Kidney (tissue), 14 donors: ENCODE measurements around the gene TMEM86A. TPM values are rescaled to one million over a fixed set of nuclear protein-coding genes. Genes with fewer than 3 reads are reported as not detected.

ENCODE experiments used
- DNase-seq, 5 donors: peaks; one replicate each; pipeline ENCODE4 v3.0.0-alpha.2; 2013 to 2020
- FAIRE-seq: peaks from 2 replicates; lab custom pipeline; 2012; peaks lifted over from hg19 to GRCh38; lab: Jason Lieb, UNC
- H3K27ac ChIP-seq, 2 donors: one replicate each; pipeline ENCODE4 v1.7.0; 2013; ENCODE audit warnings: low read depth in 2 of 2, low read length in 2 of 2, inconsistent platforms in 1 of 2
- H3K27me3 ChIP-seq: one replicate; pipeline ENCODE4 v1.7.1; 2013; ENCODE audit warnings: low read length, inconsistent platforms; ENCODE audit not compliant: control insufficient read depth, insufficient read depth
- H3K36me3 ChIP-seq, 3 donors: one replicate each; pipeline versions ENCODE4 v1.7.0 to v1.7.1; 2013; ENCODE audit warnings: low read length in 3 of 3, control low read depth in 1 of 3, inconsistent platforms in 1 of 3; ENCODE audit not compliant: insufficient read depth in 3 of 3, control insufficient read depth in 2 of 3
- H3K4me1 ChIP-seq, 3 donors: one replicate each; pipeline versions ENCODE4 v1.7.0 to v1.7.1; 2013; ENCODE audit warnings: low read length in 3 of 3, inconsistent platforms in 1 of 3, low read depth in 1 of 3; ENCODE audit not compliant: control insufficient read depth in 2 of 3, insufficient read depth in 2 of 3
- H3K4me3 ChIP-seq, 3 donors: one replicate each; pipeline versions ENCODE4 v1.7.0 to v1.8.1; 2013; ENCODE audit warnings: low read length in 3 of 3, control low read depth in 1 of 3, inconsistent platforms in 1 of 3
- H3K9ac ChIP-seq, 3 donors: one replicate each; pipeline versions ENCODE4 v1.7.0 to v1.7.1; 2013; ENCODE audit warnings: low read length in 3 of 3, control low read depth in 1 of 3, inconsistent platforms in 1 of 3
- H3K9me3 ChIP-seq, 3 donors: one replicate each; pipeline versions ENCODE4 v1.7.0 to v1.7.1; 2013; ENCODE audit warnings: low read length in 3 of 3, control low read depth in 1 of 3, inconsistent platforms in 1 of 3; ENCODE audit not compliant: control insufficient read depth in 2 of 3, insufficient read depth in 1 of 3
- intact Hi-C: fragments of 100-400 bp; cut with DNase I; formaldehyde crosslinking; loops from one replicate; pipeline ENCODE4 v1.11.1; 2022
- polyA plus RNA-seq: library from polyadenylated mRNA; stranded (reverse); fragments of 350-450 nt; fragmentation: Illumina TruSeq; extraction: RNeasy Lipid Tissue Mini Kit (QIAGEN cat#74804); gene quantifications from one replicate; pipeline ENCODE4 v1.2.3, GENCODE V29; 2014; ENCODE audit warnings: low read depth, low replicate concordance; ENCODE audit not compliant: insufficient read depth
- total RNA-seq: library from RNA; stranded (reverse); fragmentation: NEBNext Ultra II Directional; extraction: Animal tissue kit (Norgen Biotek cat#: 25700); gene quantifications from one replicate; pipeline ENCODE4 v1.2.1, GENCODE V29; 2021
- TF ChIP-seq, protein P1 (sequence below): IDR thresholded peaks from 3 replicates; pipeline ENCODE4 v1.5.1; 2012; ENCODE audit warnings: mild to moderate bottlenecking, moderate library complexity, borderline replicate concordance; ENCODE audit not compliant: insufficient read depth; ENCODE audit errors: extremely low read depth
- donor health status: control.
- donor health status: control.
- donor health status: control.
- donor health status: control.
- donor health status: control.
- donor health status: DM: yes; HTN: yes; CAD: no.
- donor health status: Normal renal cell carcinoma (clear cell type).

The TMEM86A gene
- total and polyA plus RNA-seq, 2 donors from 2014 or later, result 7.4 to 17.1 TPM

- H3K27ac ChIP-seq, result no peak overlapping the region
- H3K9me3 ChIP-seq, result no peaks in the 10 kb centered on the region
- FAIRE-seq, result no peak
- H3K4me3 ChIP-seq, result no peak overlapping the region
- no peaks in the 10 kb centered on the region for H3K36me3 ChIP-seq
- DNase-seq, result no peak
- H3K9ac ChIP-seq, result no peak overlapping the region
- TF ChIP-seq, protein P1, sequence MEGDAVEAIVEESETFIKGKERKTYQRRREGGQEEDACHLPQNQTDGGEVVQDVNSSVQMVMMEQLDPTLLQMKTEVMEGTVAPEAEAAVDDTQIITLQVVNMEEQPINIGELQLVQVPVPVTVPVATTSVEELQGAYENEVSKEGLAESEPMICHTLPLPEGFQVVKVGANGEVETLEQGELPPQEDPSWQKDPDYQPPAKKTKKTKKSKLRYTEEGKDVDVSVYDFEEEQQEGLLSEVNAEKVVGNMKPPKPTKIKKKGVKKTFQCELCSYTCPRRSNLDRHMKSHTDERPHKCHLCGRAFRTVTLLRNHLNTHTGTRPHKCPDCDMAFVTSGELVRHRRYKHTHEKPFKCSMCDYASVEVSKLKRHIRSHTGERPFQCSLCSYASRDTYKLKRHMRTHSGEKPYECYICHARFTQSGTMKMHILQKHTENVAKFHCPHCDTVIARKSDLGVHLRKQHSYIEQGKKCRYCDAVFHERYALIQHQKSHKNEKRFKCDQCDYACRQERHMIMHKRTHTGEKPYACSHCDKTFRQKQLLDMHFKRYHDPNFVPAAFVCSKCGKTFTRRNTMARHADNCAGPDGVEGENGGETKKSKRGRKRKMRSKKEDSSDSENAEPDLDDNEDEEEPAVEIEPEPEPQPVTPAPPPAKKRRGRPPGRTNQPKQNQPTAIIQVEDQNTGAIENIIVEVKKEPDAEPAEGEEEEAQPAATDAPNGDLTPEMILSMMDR, result no peak
- H3K4me1 ChIP-seq, result no peaks in the 10 kb centered on the region
- intact Hi-C loops, result no loop called here
- no peaks in the 10 kb centered on the region for H3K27me3 ChIP-seq
Measured at GRCh38 chr11:18741783-18742182, 43.2 kb downstream of the TMEM86A start.

GRCh38 chr11:18743365-18743764 lies 44.8 kb downstream of the TMEM86A start:
- no peak for DNase-seq
- Histone ChIP-seq H3K4me1 (no peaks in the 10 kb centered on the region), H3K27ac (no peak overlapping the region), H3K4me3 (no peak overlapping the region), H3K27me3 (no peaks in the 10 kb centered on the region), H3K9me3 (no peaks in the 10 kb centered on the region), H3K36me3 (no peaks in the 10 kb centered on the region), H3K9ac (no peak overlapping the region)
- TF ChIP-seq, protein P1, result no peak
- FAIRE-seq, result no peak
- intact Hi-C loops, result no loop called here

DNA sequence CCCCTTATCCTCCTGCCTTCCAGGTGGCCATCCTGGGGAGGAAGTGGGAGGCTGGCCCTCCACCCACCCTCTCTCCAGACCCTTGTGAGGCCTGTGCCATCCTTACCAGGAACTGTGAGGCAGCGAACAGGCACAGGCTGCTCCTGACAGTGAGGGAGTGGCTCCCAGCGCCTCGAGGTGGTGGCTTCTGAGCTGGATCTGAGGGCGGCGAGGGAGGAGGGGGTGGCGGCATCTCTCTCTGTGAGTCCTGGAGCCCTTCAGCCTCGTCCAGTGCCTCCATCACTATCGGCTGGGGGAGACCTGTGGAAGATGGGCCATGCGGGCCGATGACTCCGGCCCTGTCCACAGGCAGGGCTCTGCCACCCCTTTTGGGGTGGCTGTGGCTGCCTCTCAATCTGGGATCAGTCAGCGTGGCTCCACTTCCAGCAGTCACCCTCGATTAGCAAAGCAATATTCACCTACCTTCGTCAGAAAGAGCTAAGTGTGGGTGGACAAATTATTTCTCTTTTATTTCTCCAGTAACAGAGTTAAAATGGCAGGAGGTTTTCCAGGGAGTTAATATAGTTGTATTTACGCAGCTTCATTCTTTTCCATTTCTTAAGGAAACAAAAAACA lies 45.4 kb downstream of the TMEM86A start:
- DNase-seq, result no peak
- H3K4me3 ChIP-seq, result no peak overlapping the region
- H3K27me3 ChIP-seq, result no peaks in the 10 kb centered on the region
- TF ChIP-seq, protein P1, result no peak
- H3K36me3 ChIP-seq, result no peaks in the 10 kb centered on the region
- no peaks in the 10 kb centered on the region for H3K9me3 ChIP-seq
- H3K9ac ChIP-seq, result no peak overlapping the region
- FAIRE-seq, result no peak
- no peaks in the 10 kb centered on the region for H3K4me1 ChIP-seq
- intact Hi-C loops, result no loop called here
- no peak overlapping the region for H3K27ac ChIP-seq

- intact Hi-C loops, result no loop called here
- TF ChIP-seq, protein P1, result no peak
- no peak for FAIRE-seq
Measured at GRCh38 chr11:18745251-18745650, 46.7 kb downstream of the TMEM86A start.

More at GRCh38 chr11:18745251-18745650, 46.7 kb downstream of the TMEM86A start:
- no peaks in the 10 kb centered on the region for H3K9me3 ChIP-seq
- no peaks in the 10 kb centered on the region for H3K27me3 ChIP-seq
- no peaks in the 10 kb centered on the region for H3K4me1 ChIP-seq
- no peak for DNase-seq
- H3K9ac ChIP-seq, result no peak overlapping the region
- no peaks in the 10 kb centered on the region for H3K36me3 ChIP-seq
- no peak overlapping the region for H3K27ac ChIP-seq
- no peak overlapping the region for H3K4me3 ChIP-seq
